ENCODE results near the gene CMBL.

DNA sequence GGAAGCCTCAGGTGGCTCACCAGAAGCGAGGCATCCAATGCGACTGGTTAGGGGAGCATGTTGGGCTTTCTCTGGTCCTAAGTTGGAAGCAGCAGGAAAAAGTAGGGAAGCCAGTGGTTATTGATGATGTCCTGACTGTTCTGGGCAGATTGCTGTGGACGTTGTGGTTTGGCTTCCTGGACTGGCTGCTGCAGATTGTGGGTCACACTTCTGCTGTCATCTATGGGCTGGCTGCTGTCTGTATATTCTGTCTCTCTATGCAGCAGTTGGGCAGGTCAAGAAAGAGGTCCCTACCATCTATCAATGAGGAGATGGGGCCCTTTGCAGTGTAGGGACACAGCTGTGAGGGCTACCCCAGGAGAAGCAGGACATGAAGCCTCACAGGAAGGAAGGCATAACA lies 32.3 kb upstream of the CMBL start:
- no peak for TF ChIP-seq EZH2 (IDR thresholded peaks at IDR 0.05; ENCODE audit: borderline replicate concordance)
- TF ChIP-seq, protein P1, sequence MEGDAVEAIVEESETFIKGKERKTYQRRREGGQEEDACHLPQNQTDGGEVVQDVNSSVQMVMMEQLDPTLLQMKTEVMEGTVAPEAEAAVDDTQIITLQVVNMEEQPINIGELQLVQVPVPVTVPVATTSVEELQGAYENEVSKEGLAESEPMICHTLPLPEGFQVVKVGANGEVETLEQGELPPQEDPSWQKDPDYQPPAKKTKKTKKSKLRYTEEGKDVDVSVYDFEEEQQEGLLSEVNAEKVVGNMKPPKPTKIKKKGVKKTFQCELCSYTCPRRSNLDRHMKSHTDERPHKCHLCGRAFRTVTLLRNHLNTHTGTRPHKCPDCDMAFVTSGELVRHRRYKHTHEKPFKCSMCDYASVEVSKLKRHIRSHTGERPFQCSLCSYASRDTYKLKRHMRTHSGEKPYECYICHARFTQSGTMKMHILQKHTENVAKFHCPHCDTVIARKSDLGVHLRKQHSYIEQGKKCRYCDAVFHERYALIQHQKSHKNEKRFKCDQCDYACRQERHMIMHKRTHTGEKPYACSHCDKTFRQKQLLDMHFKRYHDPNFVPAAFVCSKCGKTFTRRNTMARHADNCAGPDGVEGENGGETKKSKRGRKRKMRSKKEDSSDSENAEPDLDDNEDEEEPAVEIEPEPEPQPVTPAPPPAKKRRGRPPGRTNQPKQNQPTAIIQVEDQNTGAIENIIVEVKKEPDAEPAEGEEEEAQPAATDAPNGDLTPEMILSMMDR (IDR thresholded peaks at IDR 0.05; ENCODE audit: poor library complexity) = no peak
